GM10847 (cell line): ENCODE data around the gene KCNC3.

Experiments
- POLR2A ChIP-seq: IDR thresholded peaks from 2 replicates; pipeline ENCODE4 v1.6.1; 2011; ENCODE audit not compliant: insufficient read length; ENCODE audit errors: extremely low read depth

Gene KCNC3

GRCh38 chr19:50329146-50329925 is at the start of gene KCNC3:
TSS of gene KCNC3 (minus strand) at chr19:50329377. CDS start at chr19:50329082, 295 bp downstream.
- TF ChIP-seq POLR2A: peak; percentile 28

- TF ChIP-seq POLR2A: no peak
These were observed 49.7 kb upstream of the KCNC3 start for GRCh38 chr19:50378863-50379236.

- TF ChIP-seq POLR2A: no peak
These were observed 49.1 kb upstream of the KCNC3 start for GRCh38 chr19:50378169-50378862.

- no peak for TF ChIP-seq POLR2A
These were observed 48.3 kb upstream of the KCNC3 start for GRCh38 chr19:50377517-50377916.

GRCh38 chr19:50377051-50377461 is 47.9 kb upstream of the KCNC3 start:
- no peak for TF ChIP-seq POLR2A

GRCh38 chr19:50376166-50377050 is 47.2 kb upstream of the KCNC3 start, which contains the start of gene NR1H2:
TSS of gene NR1H2 (plus strand) at chr19:50376457. CDS start at chr19:50377606, 1,149 bp downstream.
- TF ChIP-seq POLR2A: peak; percentile 35

- no peak for TF ChIP-seq POLR2A
These were observed 42.8 kb upstream of the KCNC3 start for GRCh38 chr19:50371914-50372475.

- peak; percentile 38 for TF ChIP-seq POLR2A
These were observed 39.7 kb upstream of the KCNC3 start for GRCh38 chr19:50368649-50369570.

- no peak for TF ChIP-seq POLR2A
These were observed 36.5 kb upstream of the KCNC3 start, which contains the start of gene NAPSA for GRCh38 chr19:50365434-50366306. TSS of gene NAPSA (minus strand) at chr19:50365639. CDS start at chr19:50365621, 18 bp downstream.

- no peak for TF ChIP-seq POLR2A
These were observed 33.7 kb upstream of the KCNC3 start for GRCh38 chr19:50362656-50363424.

GRCh38 chr19:50362030-50362412 is 32.8 kb upstream of the KCNC3 start:
- no peak for TF ChIP-seq POLR2A

GRCh38 chr19:50361290-50362029 is 32.3 kb upstream of the KCNC3 start:
- TF ChIP-seq POLR2A: no peak
